HepG2 (cell line): Measurements from ENCODE around the gene GDE1. TPM values are rescaled to one million over a fixed set of nuclear protein-coding genes. Genes with fewer than 3 reads are reported as not detected.

Experiments
- BCL3 ChIP-seq: sonication (generic); formaldehyde crosslinking; IDR thresholded peaks from 2 replicates; pipeline ENCODE4 v1.5.1; 2020; ENCODE audit warnings: mild to moderate bottlenecking, missing genetic modification reagents, moderate library complexity
- BORCS8-MEF2B ChIP-seq: sonication (generic); formaldehyde crosslinking; IDR thresholded peaks from 2 replicates; pipeline ENCODE4 v1.8.0; 2022; ENCODE audit warnings: mild to moderate bottlenecking, missing genetic modification reagents
- CEBPG ChIP-seq: IDR thresholded peaks from 2 replicates; pipeline ENCODE4 v1.6.1; 2016
- CTCF ChIP-seq: sonication (generic); formaldehyde crosslinking; IDR thresholded peaks from 2 replicates; pipeline ENCODE4 v1.5.0; 2020; ENCODE audit warnings: mild to moderate bottlenecking, missing genetic modification reagents, moderate library complexity
- GATAD2A ChIP-seq: IDR thresholded peaks from 2 replicates; pipeline ENCODE4 v1.6.1; 2016
- GMEB1 ChIP-seq: sonication (generic); formaldehyde crosslinking; IDR thresholded peaks from 2 replicates; pipeline ENCODE4 v1.5.1; 2020; ENCODE audit warnings: missing genetic modification reagents, mild to moderate bottlenecking, borderline replicate concordance
- HINFP ChIP-seq: sonication (generic); formaldehyde crosslinking; IDR thresholded peaks from 2 replicates; pipeline ENCODE4 v1.4.0; 2020; ENCODE audit warnings: low read depth, mild to moderate bottlenecking, missing genetic modification reagents
- MAFF ChIP-seq: IDR thresholded peaks from 2 replicates; pipeline ENCODE4 v1.6.1; 2011; ENCODE audit warnings: low read depth, low read length, improper control_type of control experiment
- MAFK ChIP-seq, 2 experiments: IDR thresholded peaks in 1 of 2; conservative IDR thresholded peaks in 1 of 2; 2 replicates each; pipeline ENCODE4 v1.6.1; 2011; ENCODE audit warnings: improper control_type of control experiment in 2 of 2, low read length in 2 of 2
- PBX2 ChIP-seq: IDR thresholded peaks from 2 replicates; pipeline ENCODE4 v1.6.1; 2016; ENCODE audit warnings: control low read depth
- SOX13 ChIP-seq, 3 experiments: fragments of 450-650 bp in 1 of 3; sonication (generic) in 1 of 3; formaldehyde crosslinking in 1 of 3; IDR thresholded peaks in 2 of 3; conservative IDR thresholded peaks in 1 of 3; 2 replicates each; pipeline versions ENCODE4 v1.5.0 to v1.6.1; 2016 to 2020; ENCODE audit warnings: antibody characterized with exemption in 1 of 3, mild to moderate bottlenecking in 1 of 3, missing compliant biosample characterization in 1 of 3, missing genetic modification reagents in 1 of 3, moderate library complexity in 1 of 3
- TAF15 ChIP-seq: fragments of 200-400 bp; formaldehyde crosslinking; IDR thresholded peaks from one replicate; pipeline ENCODE4 v1.6.1; 2018; ENCODE audit warnings: mild to moderate bottlenecking, low read depth, low read length; ENCODE audit not compliant: poor library complexity, severe bottlenecking
- U2AF2 ChIP-seq: fragments of 200-400 bp; formaldehyde crosslinking; IDR thresholded peaks from 2 replicates; pipeline ENCODE4 v1.6.1; 2017; ENCODE audit warnings: low read depth, mild to moderate bottlenecking, low read length
- ZBTB8A ChIP-seq: sonication (generic); formaldehyde crosslinking; IDR thresholded peaks from 2 replicates; pipeline ENCODE4 v1.4.0; 2020; ENCODE audit warnings: mild to moderate bottlenecking, low read depth, missing genetic modification reagents, borderline replicate concordance
- ZFP36L1 ChIP-seq: sonication (generic); formaldehyde crosslinking; IDR thresholded peaks from 2 replicates; pipeline ENCODE4 v1.8.0; 2022; ENCODE audit warnings: mild to moderate bottlenecking, missing genetic modification reagents, moderate library complexity
- ZFY ChIP-seq: sonication (generic); formaldehyde crosslinking; IDR thresholded peaks from 2 replicates; pipeline ENCODE4 v1.4.0; 2020; ENCODE audit warnings: missing genetic modification reagents
- ZNF180 ChIP-seq: sonication (generic); formaldehyde crosslinking; IDR thresholded peaks from 2 replicates; pipeline ENCODE4 v1.4.0; 2020; ENCODE audit warnings: low read depth, missing genetic modification reagents, borderline replicate concordance
- ZNF292 ChIP-seq: sonication (generic); formaldehyde crosslinking; IDR thresholded peaks from 2 replicates; pipeline ENCODE4 v1.8.1; 2022; ENCODE audit warnings: mild to moderate bottlenecking, low read depth, missing genetic modification reagents, borderline replicate concordance
- ZNF296 ChIP-seq: sonication (generic); formaldehyde crosslinking; conservative IDR thresholded peaks from 2 replicates; pipeline ENCODE4 v1.5.0; 2020; ENCODE audit warnings: mild to moderate bottlenecking, missing genetic modification reagents
- ZNF724P ChIP-seq: sonication (generic); formaldehyde crosslinking; IDR thresholded peaks from 2 replicates; pipeline ENCODE4 v1.8.0; 2022; ENCODE audit warnings: missing genetic modification reagents, borderline replicate concordance
- ZNF740 ChIP-seq: sonication (generic); formaldehyde crosslinking; IDR thresholded peaks from 2 replicates; pipeline ENCODE4 v1.4.0; 2020; ENCODE audit warnings: missing genetic modification reagents
- polyA plus RNA-seq, 8 experiments: library from polyadenylated mRNA; depleted of rRNA in 3 of 8; stranded (reverse) in 7 of 8; unstranded in 1 of 8; fragments of >200 nt; fragmentation: Illumina TruSeq in 4 of 8; extraction: Trizol in 4 of 8; gene quantifications; 2 replicates each; pipeline versions ENCODE4 v1.2.1 to v1.2.3, GENCODE V29; 2011 to 2016; ENCODE audit warnings: low read depth in 4 of 8, missing spikeins in 1 of 8, mixed read lengths in 1 of 8; ENCODE audit not compliant: insufficient read depth in 1 of 8
- total RNA-seq, 5 experiments: library from RNA; depleted of rRNA; stranded (reverse); fragments of >200 nt; fragmentation: Illumina TruSeq; extraction: Trizol; gene quantifications; 2 replicates each; pipeline ENCODE4 v1.2.3, GENCODE V29; 2016; ENCODE audit warnings: low read depth in 1 of 5

The GDE1 gene
- total and polyA plus RNA-seq, 2 of the 13 experiments (the other 11 are each of a cell fraction or from before 2014, with no cell fraction given) = 35.9 to 59.0 TPM

GRCh38 chr16:19542138-19542821, 20.4 kb upstream of the GDE1 start (continued):
- no peak; the same call in 1 of the 2 replicates for TF ChIP-seq BCL3 (CRISPR knock-in tag)
- no peak for TF ChIP-seq ZNF724P (CRISPR knock-in tag)
- peak; percentile 37; the same call in 1 of the 2 replicates for TF ChIP-seq ZFY
- no peak for TF ChIP-seq TAF15
- TF ChIP-seq PBX2 (CRISPR knock-in tag) = peak; percentile 75
- peak; percentile 64 for TF ChIP-seq CEBPG
- no peak for TF ChIP-seq U2AF2
- no peak for TF ChIP-seq HINFP
- TF ChIP-seq GATAD2A = peak; percentile 99
- no peak for TF ChIP-seq BORCS8-MEF2B (CRISPR knock-in tag)
- TF ChIP-seq MAFF = no peak
- TF ChIP-seq ZNF740 = no peak
- TF ChIP-seq SOX13 (IDR thresholded peaks at IDR 0.05) = peak; percentile 57
- TF ChIP-seq SOX13 (CRISPR knock-in tag; conservative IDR thresholded peaks at IDR 0.05 in 1 of 2, IDR thresholded peaks at IDR 0.05 in 1 of 2) = peak in 1 of 2 experiments; percentile 97; a peak in 2 of 4 replicates
- TF ChIP-seq ZNF180 (CRISPR knock-in tag) = no peak
- peak; percentile 82; the same call in 1 of the 2 replicates for TF ChIP-seq ZNF292 (CRISPR knock-in tag)
- no peak for TF ChIP-seq ZNF296
- no peak for TF ChIP-seq GMEB1 (CRISPR knock-in tag)
- no peak for TF ChIP-seq MAFK (conservative IDR thresholded peaks at IDR 0.05 in 1 of 2, IDR thresholded peaks at IDR 0.05 in 1 of 2; ENCODE audit: low read length in 2 of 2)
- TF ChIP-seq CTCF (CRISPR knock-in tag) = no peak
- TF ChIP-seq ZBTB8A (CRISPR knock-in tag) = no peak
- 0 out of 2 replicates have a peak, but pooled peaks have one; percentile 68 for TF ChIP-seq ZFP36L1 (CRISPR knock-in tag)
